Right lobe of liver (tissue), 6 donors: ENCODE measurements around the gene KARS1. TPM values are rescaled to one million over a fixed set of nuclear protein-coding genes. Genes with fewer than 3 reads are reported as not detected.
A peak's percentile ranks its signal among the peaks of the same experiment; 100 is the strongest.

Source experiments
- ATAC-seq, 4 donors: fragments of 200-7000 bp; cut with Tn5 transposase; one replicate each; pipeline ENCODE4 v1.9.1; 2020; ENCODE audit warnings: mild to moderate bottlenecking in 4 of 4, moderate library complexity in 4 of 4
- DNase-seq, 3 donors: peaks; one replicate each; pipeline ENCODE4 v3.0.0-alpha.2; 2020
- H3K27ac ChIP-seq, 3 donors: fragments of 200-600 bp; one replicate each; pipeline ENCODE4 v1.8.0; 2022
- H3K27me3 ChIP-seq, 2 donors: fragments of 200-600 bp; one replicate each; pipeline ENCODE4 v1.8.0; 2022
- H3K36me3 ChIP-seq, 4 donors: fragments of 200-600 bp; sonication (generic) in 1 of 4; one replicate each; pipeline versions ENCODE4 v1.5.1 to v1.8.0; 2017 to 2022; ENCODE audit warnings: control low read depth in 1 of 4
- H3K4me1 ChIP-seq, 4 donors: fragments of 200-600 bp; sonication (generic) in 1 of 4; one replicate each; pipeline versions ENCODE4 v1.5.1 to v1.8.0; 2017 to 2022; ENCODE audit warnings: control low read depth in 1 of 4
- H3K4me3 ChIP-seq, 3 donors: fragments of 200-600 bp; one replicate each; pipeline ENCODE4 v1.8.0; 2022
- H3K9me3 ChIP-seq, 4 donors: fragments of 200-600 bp; sonication (generic) in 1 of 4; one replicate each; pipeline versions ENCODE4 v1.5.1 to v1.8.0; 2017 to 2022; ENCODE audit warnings: control low read depth in 1 of 4
- CTCF ChIP-seq, 4 donors: fragments of 200-600 bp in 3 of 4; fragments of 450-650 bp in 1 of 4; IDR thresholded peaks; one replicate each; pipeline versions ENCODE4 v1.5.1 to v1.8.0; 2016 to 2022; ENCODE audit warnings: antibody characterized with exemption in 4 of 4, mild to moderate bottlenecking in 2 of 4
- POLR2A ChIP-seq: fragments of 450-650 bp; IDR thresholded peaks from one replicate; pipeline ENCODE4 v1.6.1; 2017; ENCODE audit warnings: antibody characterized with exemption, mild to moderate bottlenecking
- WGBS: methylation state at CpG from one replicate; pipeline ENCODE4 v1.1.6; 2018; ENCODE audit warnings: low coverage, low lambda C conversion rate; ENCODE audit not compliant: insufficient coverage; ENCODE audit errors: missing lambda C conversion rate; 5-methylcytosine and 5-hydroxymethylcytosine counted together
- intact Hi-C, 2 donors: fragments of 100-400 bp; cut with DNase I; formaldehyde crosslinking; loops; one replicate each; pipeline versions ENCODE4 v1.11.2 to v1.14.1; 2022
- total RNA-seq, 6 experiments: library from RNA; depleted of rRNA in 2 of 6; stranded (reverse); fragments of >200 nt in 2 of 6; fragmentation: NEBNext Ultra II Directional in 3 of 6; extraction: Animal tissue kit (Norgen Biotek cat#: 25700) in 3 of 6; gene quantifications; one replicate each; pipeline versions ENCODE4 v1.1.0 to v1.2.4, GENCODE V29; 2016 to 2023
- donor health status: DM: no; HTN: yes; CAD: no.
- donor health status: DM: no; HTN: no; CAD: no.
- donor health status: DM: no; HTN: no; CAD: no.
- donor health status: DM: no; HTN: yes; CAD: no.
- donor health status: DM: no; HTN: yes; CAD: no.

KARS1 gene
- total RNA-seq, 6 experiments from 2014 or later: 40.0 to 85.0 (median 53.8) TPM

GRCh38 chr16:75590920-75591843, 56.3 kb downstream of the KARS1 start:
- TF ChIP-seq CTCF (IDR thresholded peaks at IDR 0.05) (peak in 1 of 4 donors; percentile 3), POLR2A (no peak)
- no peaks in the 10 kb centered on the region for H3K9me3 ChIP-seq
- DNase-seq (no peak), ATAC-seq (no peak)
- whole genome bisulfite sequencing: 78% methylated on average over 7 of the region's 8 CpGs
- H3K27ac ChIP-seq: peak overlapping the region in 1 of 3 donors; percentile 23
- no peaks in the 10 kb centered on the region for H3K36me3 ChIP-seq
- intact Hi-C loops: no loop called here
- H3K27me3 ChIP-seq: no peaks in the 10 kb centered on the region
- no peak overlapping the region for H3K4me3 ChIP-seq
- no peaks in the 10 kb centered on the region for H3K4me1 ChIP-seq

GRCh38 chr16:75589306-75589705, 58.2 kb downstream of the KARS1 start:
- intact Hi-C loops: no loop called here
- H3K4me1 ChIP-seq: no peaks in the 10 kb centered on the region
- TF ChIP-seq CTCF (IDR thresholded peaks at IDR 0.05) (no peak), POLR2A (no peak)
- H3K4me3 ChIP-seq: no peak overlapping the region
- 69% methylated on average over 3 of the region's 3 CpGs for WGBS
- H3K9me3 ChIP-seq: no peaks in the 10 kb centered on the region
- ATAC-seq: no peak
- no peak for DNase-seq
- no peaks in the 10 kb centered on the region for H3K27me3 ChIP-seq
- H3K36me3 ChIP-seq: no peaks in the 10 kb centered on the region
- H3K27ac ChIP-seq: no peak overlapping the region

- intact Hi-C loops: no loop called here
- H3K36me3 ChIP-seq: no peaks in the 10 kb centered on the region
- H3K27ac ChIP-seq: no peak overlapping the region
- H3K27me3 ChIP-seq: no peaks in the 10 kb centered on the region
- DNase-seq: no peak
- no peak for ATAC-seq
- H3K4me1 ChIP-seq: no peaks in the 10 kb centered on the region
- no peaks in the 10 kb centered on the region for H3K9me3 ChIP-seq
- 92% methylated on average over 3 of the region's 4 CpGs for WGBS
- no peak overlapping the region for H3K4me3 ChIP-seq
- no peak for TF ChIP-seq POLR2A
- TF ChIP-seq CTCF (IDR thresholded peaks at IDR 0.05): no peak
Observed at GRCh38 chr16:75588716-75589115, 58.7 kb downstream of the KARS1 start.

DNA sequence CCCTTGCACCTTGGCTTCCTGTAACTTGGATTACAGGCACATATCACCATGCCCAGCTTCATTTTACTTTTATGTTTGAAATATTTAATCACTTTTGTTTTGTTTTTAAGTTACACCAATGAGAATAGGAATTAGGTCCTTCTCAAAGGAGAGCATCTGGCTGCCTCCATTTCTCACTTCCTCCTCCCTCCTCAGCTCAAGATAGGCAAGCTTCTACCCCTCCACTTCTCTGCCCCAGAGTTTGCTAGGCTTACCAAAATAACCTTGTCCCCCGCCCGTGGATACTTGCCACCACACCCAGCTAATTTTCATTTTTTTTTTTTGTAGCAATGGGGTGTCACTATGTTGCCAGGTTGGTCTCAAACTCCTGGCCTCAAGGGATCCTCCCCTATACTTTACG, 63.4 kb downstream of the KARS1 start:
- H3K4me1 ChIP-seq: no peaks in the 10 kb centered on the region
- DNase-seq (no peak), ATAC-seq (no peak)
- no peak overlapping the region for H3K27ac ChIP-seq
- H3K27me3 ChIP-seq: no peaks in the 10 kb centered on the region
- intact Hi-C loops: no loop called here
- H3K9me3 ChIP-seq: no peaks in the 10 kb centered on the region
- 92% methylated on average over 3 of the region's 3 CpGs for WGBS
- TF ChIP-seq CTCF (IDR thresholded peaks at IDR 0.05) (no peak), POLR2A (no peak)
- H3K36me3 ChIP-seq: peaks cover 0 to 10% (median 2%) of the 10 kb centered on the region in 4 donors
- H3K4me3 ChIP-seq: no peak overlapping the region
